Mammary epithelial cell (primary cell): Measurements from ENCODE around the gene OVOL3.

Experiments used
- EZH2 ChIP-seq: IDR thresholded peaks from 2 replicates; pipeline ENCODE4 v1.6.1; 2012; ENCODE audit warnings: low read length, inconsistent platforms, borderline replicate concordance
- TF ChIP-seq, protein P1 (sequence below), 2 donors: IDR thresholded peaks in 1 of 2; conservative IDR thresholded peaks in 1 of 2; 2 replicates each; pipeline ENCODE4 v1.5.1; 2011 to 2012; ENCODE audit warnings: inconsistent platforms in 2 of 2, low read length in 2 of 2, mild to moderate bottlenecking in 2 of 2, control low read depth in 1 of 2, low read depth in 1 of 2; ENCODE audit not compliant: insufficient read depth in 1 of 2; ENCODE audit errors: extremely low read depth in 1 of 2

- TF ChIP-seq, protein P1, sequence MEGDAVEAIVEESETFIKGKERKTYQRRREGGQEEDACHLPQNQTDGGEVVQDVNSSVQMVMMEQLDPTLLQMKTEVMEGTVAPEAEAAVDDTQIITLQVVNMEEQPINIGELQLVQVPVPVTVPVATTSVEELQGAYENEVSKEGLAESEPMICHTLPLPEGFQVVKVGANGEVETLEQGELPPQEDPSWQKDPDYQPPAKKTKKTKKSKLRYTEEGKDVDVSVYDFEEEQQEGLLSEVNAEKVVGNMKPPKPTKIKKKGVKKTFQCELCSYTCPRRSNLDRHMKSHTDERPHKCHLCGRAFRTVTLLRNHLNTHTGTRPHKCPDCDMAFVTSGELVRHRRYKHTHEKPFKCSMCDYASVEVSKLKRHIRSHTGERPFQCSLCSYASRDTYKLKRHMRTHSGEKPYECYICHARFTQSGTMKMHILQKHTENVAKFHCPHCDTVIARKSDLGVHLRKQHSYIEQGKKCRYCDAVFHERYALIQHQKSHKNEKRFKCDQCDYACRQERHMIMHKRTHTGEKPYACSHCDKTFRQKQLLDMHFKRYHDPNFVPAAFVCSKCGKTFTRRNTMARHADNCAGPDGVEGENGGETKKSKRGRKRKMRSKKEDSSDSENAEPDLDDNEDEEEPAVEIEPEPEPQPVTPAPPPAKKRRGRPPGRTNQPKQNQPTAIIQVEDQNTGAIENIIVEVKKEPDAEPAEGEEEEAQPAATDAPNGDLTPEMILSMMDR (conservative IDR thresholded peaks at IDR 0.05 in 1 of 2, IDR thresholded peaks at IDR 0.05 in 1 of 2; ENCODE audit: extremely low read depth in 1 of 2, insufficient read depth in 1 of 2, low read depth in 1 of 2, low read length in 2 of 2), result no peak
- TF ChIP-seq EZH2, result no peak
Measured at GRCh38 chr19:36115453-36116343, 4.8 kb downstream of the OVOL3 start, which contains the start of gene TBCB.
